GM23338 (cell line): Measurements from ENCODE around the gene OFD1.

Source experiments
- EZH2 ChIP-seq: fragments of 200-600 bp; sonication (generic); IDR thresholded peaks from one replicate; pipeline ENCODE4 v1.8.0; 2017; ENCODE audit warnings: antibody characterized with exemption, mild to moderate bottlenecking, low read depth; ENCODE audit not compliant: unreplicated experiment
- EZH2phosphoT487 ChIP-seq: fragments of 200-600 bp; sonication (generic); IDR thresholded peaks from one replicate; pipeline ENCODE4 v1.8.1; 2018; ENCODE audit warnings: antibody characterized with exemption; ENCODE audit not compliant: unreplicated experiment
- POLR2AphosphoS5 ChIP-seq: IDR thresholded peaks from 2 replicates; pipeline ENCODE4 v1.6.1; 2016; ENCODE audit warnings: antibody characterized with exemption, low read depth
- REST ChIP-seq: IDR thresholded peaks from one replicate; pipeline ENCODE4 v1.6.1; 2018; ENCODE audit warnings: antibody characterized with exemption; ENCODE audit not compliant: unreplicated experiment
- TF ChIP-seq, protein P1 (sequence below), 2 experiments: fragments of 200-600 bp in 1 of 2; sonication (generic) in 1 of 2; conservative IDR thresholded peaks; 2 replicates each; pipeline versions ENCODE4 v1.5.1 to v1.6.1; 2016 to 2017; ENCODE audit warnings: antibody characterized with exemption in 2 of 2, low read depth in 2 of 2, mild to moderate bottlenecking in 2 of 2, moderate library complexity in 1 of 2

DNA sequence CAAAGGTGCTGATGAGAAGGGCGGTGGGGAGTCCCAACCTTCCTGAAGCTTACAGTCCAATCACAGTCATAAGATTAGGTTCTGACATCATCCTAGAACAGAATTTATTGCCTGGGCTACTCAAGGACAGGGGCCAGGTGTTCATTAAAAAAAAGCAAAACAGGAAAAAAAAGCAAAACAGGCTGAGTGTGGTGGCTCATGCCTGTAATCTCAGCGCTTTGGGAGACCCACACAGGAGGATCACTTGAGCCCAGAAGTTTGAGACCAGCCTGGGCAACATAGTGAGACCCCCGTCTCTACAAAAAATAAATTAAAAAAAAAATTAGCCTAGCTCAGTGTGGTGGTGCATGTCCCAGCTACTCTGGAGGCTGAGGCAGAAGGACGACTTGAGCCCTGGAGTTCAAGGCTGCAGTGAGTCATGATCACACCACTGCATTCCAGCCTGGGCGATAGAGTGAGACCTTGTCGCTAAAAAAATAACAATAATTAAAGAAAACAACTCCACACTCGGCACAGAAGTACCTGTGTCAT is 42.6 kb upstream of the OFD1 start:
- no peak for TF ChIP-seq POLR2AphosphoS5
- TF ChIP-seq, protein P1, sequence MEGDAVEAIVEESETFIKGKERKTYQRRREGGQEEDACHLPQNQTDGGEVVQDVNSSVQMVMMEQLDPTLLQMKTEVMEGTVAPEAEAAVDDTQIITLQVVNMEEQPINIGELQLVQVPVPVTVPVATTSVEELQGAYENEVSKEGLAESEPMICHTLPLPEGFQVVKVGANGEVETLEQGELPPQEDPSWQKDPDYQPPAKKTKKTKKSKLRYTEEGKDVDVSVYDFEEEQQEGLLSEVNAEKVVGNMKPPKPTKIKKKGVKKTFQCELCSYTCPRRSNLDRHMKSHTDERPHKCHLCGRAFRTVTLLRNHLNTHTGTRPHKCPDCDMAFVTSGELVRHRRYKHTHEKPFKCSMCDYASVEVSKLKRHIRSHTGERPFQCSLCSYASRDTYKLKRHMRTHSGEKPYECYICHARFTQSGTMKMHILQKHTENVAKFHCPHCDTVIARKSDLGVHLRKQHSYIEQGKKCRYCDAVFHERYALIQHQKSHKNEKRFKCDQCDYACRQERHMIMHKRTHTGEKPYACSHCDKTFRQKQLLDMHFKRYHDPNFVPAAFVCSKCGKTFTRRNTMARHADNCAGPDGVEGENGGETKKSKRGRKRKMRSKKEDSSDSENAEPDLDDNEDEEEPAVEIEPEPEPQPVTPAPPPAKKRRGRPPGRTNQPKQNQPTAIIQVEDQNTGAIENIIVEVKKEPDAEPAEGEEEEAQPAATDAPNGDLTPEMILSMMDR (conservative IDR thresholded peaks at IDR 0.05; ENCODE audit: low read depth in 2 of 2), result no peak
- TF ChIP-seq REST, result no peak
- no peak for TF ChIP-seq EZH2
- TF ChIP-seq EZH2phosphoT487, result no peak
